OCI-LY3 (cell line): Measurements from ENCODE around the gene COQ8B.

Source experiments
- H2AFZ ChIP-seq: fragments of 200-600, 300-600 bp; shearing (Covaris generic); 2 replicates; pipeline ENCODE4 v1.6.0; 2014; ENCODE audit warnings: antibody characterized with exemption, low read depth, low read length
- H3K27ac ChIP-seq: fragments of 200-600, 300-600 bp; sonication (generic); 2 replicates; pipeline ENCODE4 v1.5.1; 2014; ENCODE audit warnings: mild to moderate bottlenecking, low read length, moderate library complexity, mixed read lengths
- H3K27me3 ChIP-seq: fragments of 200-600, 300-600 bp; sonication (generic); 2 replicates; pipeline ENCODE4 v1.6.1; 2014; ENCODE audit warnings: low read depth, low read length, mixed read lengths
- H3K36me3 ChIP-seq: fragments of 200-600, 300-600 bp; sonication (generic); replicated peaks from 2 replicates; pipeline ENCODE3; 2014; ENCODE audit warnings: low read depth, low read length, mixed read lengths
- H3K4me1 ChIP-seq: fragments of 300-600, 200-600 bp; sonication (generic); 2 replicates; pipeline ENCODE4 v1.6.1; 2014; ENCODE audit warnings: low read length, mixed read lengths
- H3K4me2 ChIP-seq: fragments of 200-600, 300-600 bp; sonication (generic); 2 replicates; pipeline ENCODE4 v1.6.1; 2014; ENCODE audit warnings: low read length, mixed read lengths
- H3K4me3 ChIP-seq: fragments of 300-600, 200-600 bp; sonication (generic); 2 replicates; pipeline ENCODE4 v1.5.1; 2014; ENCODE audit warnings: antibody characterized with exemption, mild to moderate bottlenecking, low read length, moderate library complexity
- H3K79me2 ChIP-seq: fragments of 300-600, 200-600 bp; shearing (Covaris generic); 2 replicates; pipeline ENCODE4 v1.6.1; 2014; ENCODE audit warnings: mild to moderate bottlenecking, low read length, mixed read lengths
- H3K9ac ChIP-seq: fragments of 300-600, 200-600 bp; shearing (Covaris generic); 2 replicates; pipeline ENCODE4 v1.6.0; 2014; ENCODE audit warnings: mild to moderate bottlenecking, low read length, moderate library complexity
- H3K9me3 ChIP-seq: fragments of 200-600, 300-600 bp; shearing (Covaris generic); 2 replicates; pipeline ENCODE4 v1.6.1; 2014; ENCODE audit warnings: low read length, mixed read lengths; ENCODE audit not compliant: insufficient read depth
- H4K20me1 ChIP-seq: fragments of 200-600, 300-600 bp; sonication (generic); 2 replicates; pipeline ENCODE4 v1.6.1; 2016; ENCODE audit warnings: low read length, mixed read lengths; ENCODE audit not compliant: insufficient read depth
- CTCF ChIP-seq: fragments of 200-600, 300-600 bp; sonication (generic); IDR thresholded peaks from 2 replicates; pipeline ENCODE4 v1.5.1; 2014; ENCODE audit warnings: antibody characterized with exemption, low read length, low read depth
- EZH2phosphoT487 ChIP-seq: fragments of 200-600 bp; shearing (Covaris generic); IDR thresholded peaks from 2 replicates; pipeline ENCODE4 v1.6.1; 2018; ENCODE audit warnings: antibody characterized with exemption, mixed run types, low read depth

COQ8B gene

GRCh38 chr19:40690050-40690692 lies 26.5 kb downstream of the COQ8B start, which contains the start of gene NUMBL:
NUMBL (minus strand) TSS chr19:40690651; CDS start chr19:40690483, 168 bp downstream.
- Histone ChIP-seq H3K9me3 (no peaks in the 10 kb centered on the region), H3K79me2 (no peaks in the 10 kb centered on the region), H3K36me3 (peaks cover 6% of the 10 kb centered on the region), H3K27me3 (no peaks in the 10 kb centered on the region), H3K4me1 (peaks cover 15% of the 10 kb centered on the region), H3K4me3 (peak within 1 kb of the TSS; percentile 89), H3K27ac (peak within 1 kb of the TSS; percentile 28), H2AFZ (peak within 1 kb of the TSS; percentile 85), H3K4me2 (peak within 1 kb of the TSS; percentile 98), H4K20me1 (no peaks in the 10 kb centered on the region), H3K9ac (peak within 1 kb of the TSS; percentile 77)
- no peak for TF ChIP-seq CTCF
- no peak for TF ChIP-seq EZH2phosphoT487

- Histone ChIP-seq H3K36me3 (peaks cover 6% of the 10 kb centered on the region), H3K9me3 (no peaks in the 10 kb centered on the region), H3K27me3 (no peaks in the 10 kb centered on the region), H3K4me2 (peak overlapping the region; percentile 97), H3K9ac (peak overlapping the region; percentile 52), H3K79me2 (no peaks in the 10 kb centered on the region), H3K4me1 (peaks cover 15% of the 10 kb centered on the region), H2AFZ (no peak overlapping the region), H3K4me3 (peak overlapping the region; percentile 89), H3K27ac (no peak overlapping the region), H4K20me1 (no peaks in the 10 kb centered on the region)
- TF ChIP-seq CTCF (no peak), EZH2phosphoT487 (no peak)
These were observed 27.2 kb downstream of the COQ8B start for GRCh38 chr19:40689339-40690049.

- Histone ChIP-seq H4K20me1 (no peaks in the 10 kb centered on the region), H3K4me1 (peaks cover 15% of the 10 kb centered on the region), H3K79me2 (no peaks in the 10 kb centered on the region), H3K4me3 (no peak overlapping the region), H3K36me3 (peaks cover 6% of the 10 kb centered on the region), H3K9ac (no peak overlapping the region), H2AFZ (no peak overlapping the region), H3K27ac (no peak overlapping the region), H3K27me3 (no peaks in the 10 kb centered on the region), H3K4me2 (no peak overlapping the region), H3K9me3 (no peaks in the 10 kb centered on the region)
- no peak for TF ChIP-seq CTCF
- TF ChIP-seq EZH2phosphoT487: no peak
These were observed 27.7 kb downstream of the COQ8B start for GRCh38 chr19:40688987-40689338.

- peaks cover 15% of the 10 kb centered on the region for H3K4me1 ChIP-seq
- peaks cover 6% of the 10 kb centered on the region for H3K36me3 ChIP-seq
- H3K27ac ChIP-seq: no peak overlapping the region
- H3K4me3 ChIP-seq: no peak overlapping the region
- H3K27me3 ChIP-seq: no peaks in the 10 kb centered on the region
- no peaks in the 10 kb centered on the region for H4K20me1 ChIP-seq
- no peaks in the 10 kb centered on the region for H3K9me3 ChIP-seq
- H3K4me2 ChIP-seq: no peak overlapping the region
- no peak overlapping the region for H2AFZ ChIP-seq
- no peaks in the 10 kb centered on the region for H3K79me2 ChIP-seq
- no peak overlapping the region for H3K9ac ChIP-seq
- no peak for TF ChIP-seq CTCF
- TF ChIP-seq EZH2phosphoT487: no peak
These were observed 28.4 kb downstream of the COQ8B start for GRCh38 chr19:40688309-40688708.
